T-helper 2 cell (primary cell): Measurements from ENCODE around the gene CDH23.

Experiments used
- DNase-seq, 5 experiments: peaks; one replicate each; pipeline versions ENCODE4 v3.0.0 to v3.0.0-alpha.2; 2012 to 2022

CDH23 gene

DNA sequence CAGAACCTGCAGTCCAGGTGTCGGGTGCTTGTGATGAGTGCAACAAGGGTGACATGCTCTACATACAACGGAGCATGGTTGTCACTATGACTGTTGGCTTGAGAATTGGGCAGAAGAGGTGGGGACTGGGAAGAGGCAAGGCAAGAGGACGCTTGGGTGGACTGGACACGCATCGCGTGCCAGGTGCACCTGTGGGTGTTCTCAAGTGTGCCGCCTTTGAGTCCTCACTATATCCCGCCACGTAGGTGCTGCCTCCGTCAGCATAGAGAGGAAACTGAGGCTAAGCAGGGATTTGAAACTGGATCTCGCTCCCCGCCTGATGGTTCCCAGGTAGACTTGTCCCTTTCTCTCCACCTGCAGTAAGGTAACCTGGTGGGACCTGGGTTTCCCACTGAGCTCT lies 27.2 kb downstream of the CDH23 start:
- no peak for DNase-seq

DNA sequence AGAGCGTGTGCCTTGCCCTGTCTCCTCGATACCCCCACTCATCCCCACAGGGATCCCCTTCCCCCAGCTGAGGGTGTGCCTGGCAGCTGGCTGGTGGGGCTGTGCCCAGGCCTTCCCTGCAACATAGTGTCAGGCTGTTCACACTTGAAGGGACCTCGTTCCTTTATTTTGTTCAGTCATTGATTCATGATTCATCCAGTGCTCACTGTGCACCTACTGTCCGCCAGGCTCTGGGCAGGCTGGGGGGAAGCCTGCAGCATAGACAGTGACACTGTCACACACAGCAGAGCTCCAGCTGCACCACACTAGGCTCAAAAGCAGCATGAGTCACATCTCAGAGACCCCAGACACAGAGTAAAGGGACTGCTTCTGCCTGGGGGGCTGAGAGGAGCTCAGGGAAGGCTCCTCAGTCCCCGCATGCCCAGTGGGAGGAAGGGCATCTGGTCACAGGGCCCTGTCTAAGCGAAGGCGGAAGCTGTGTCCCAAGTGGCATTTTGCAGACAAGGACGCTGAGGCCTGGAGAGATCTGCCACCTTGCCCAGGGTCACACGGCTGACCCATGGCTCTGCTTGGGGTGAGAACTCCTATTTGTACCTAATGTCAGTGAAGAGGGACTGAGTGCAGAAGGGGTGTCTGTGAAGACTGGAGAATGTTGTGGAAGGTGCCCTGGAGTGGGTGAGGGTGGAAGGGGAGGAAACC lies 27.9 kb downstream of the CDH23 start:
- DNase-seq, result no peak

DNA sequence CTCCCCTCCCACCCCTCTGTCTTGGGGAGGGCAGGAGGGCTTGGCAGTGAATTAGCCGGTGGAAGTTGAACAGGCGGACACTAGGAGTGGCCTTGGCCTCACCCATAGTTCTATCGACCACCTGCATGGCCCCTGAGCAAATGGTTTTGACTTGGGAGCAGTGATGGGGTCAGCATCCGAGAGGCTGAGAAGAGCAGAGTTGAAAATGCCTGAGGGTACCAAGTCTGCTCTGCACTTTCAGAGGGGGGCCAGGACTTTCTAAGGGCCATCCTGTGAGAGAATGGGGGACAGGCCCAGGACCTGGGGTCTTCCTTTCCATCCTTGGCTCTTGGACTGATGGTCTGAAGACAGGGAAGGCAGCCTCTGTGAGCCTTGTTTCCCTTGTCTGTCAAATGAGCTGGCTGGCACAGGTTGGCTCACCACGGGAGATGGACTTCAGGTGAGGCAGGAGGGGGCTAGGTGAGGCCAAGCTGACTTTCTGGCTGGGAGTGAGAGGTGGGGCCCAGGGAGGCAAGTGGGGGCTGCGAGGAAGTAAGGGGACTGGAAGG lies 29.4 kb downstream of the CDH23 start:
- DNase-seq, result no peak

DNA sequence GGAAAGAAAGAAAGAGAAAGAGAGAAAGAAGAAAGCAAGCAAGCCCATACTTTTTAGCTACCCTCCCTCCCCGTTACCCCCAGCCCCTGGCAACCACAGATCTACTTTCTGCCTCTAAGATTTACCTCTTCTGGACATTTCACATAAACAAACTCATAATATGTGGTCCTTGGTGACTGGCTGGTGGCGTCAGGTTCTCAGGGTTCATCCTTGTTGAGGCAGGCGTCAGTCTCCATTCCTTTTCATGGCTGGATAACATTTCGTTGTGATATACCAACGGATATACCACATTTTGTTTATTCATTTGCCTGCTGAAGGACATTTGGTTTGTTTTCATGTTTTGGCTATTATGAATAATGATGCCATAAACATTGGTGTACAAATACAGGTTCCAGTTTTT lies 30.5 kb downstream of the CDH23 start:
- no peak for DNase-seq

DNA sequence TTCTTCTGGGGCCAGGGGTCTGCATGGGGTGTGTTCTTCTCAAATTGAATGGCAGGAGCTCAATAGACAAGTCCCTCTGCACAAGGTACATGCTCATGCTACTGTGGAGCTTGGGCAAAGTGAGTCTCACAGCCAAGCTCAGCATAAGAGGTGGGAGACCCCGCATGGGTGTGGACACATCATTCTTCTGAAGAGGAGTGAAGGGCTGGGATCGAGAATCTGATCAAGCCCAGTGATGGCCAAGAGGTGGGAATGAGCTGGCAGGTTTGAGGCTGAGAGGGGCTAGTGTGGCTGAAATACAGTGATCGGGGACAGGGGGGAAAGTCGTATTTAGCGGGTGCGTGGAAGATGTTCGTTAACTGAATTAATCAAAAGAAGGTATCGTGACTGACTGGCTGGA lies 32.6 kb downstream of the CDH23 start:
- no peak for DNase-seq

DNA sequence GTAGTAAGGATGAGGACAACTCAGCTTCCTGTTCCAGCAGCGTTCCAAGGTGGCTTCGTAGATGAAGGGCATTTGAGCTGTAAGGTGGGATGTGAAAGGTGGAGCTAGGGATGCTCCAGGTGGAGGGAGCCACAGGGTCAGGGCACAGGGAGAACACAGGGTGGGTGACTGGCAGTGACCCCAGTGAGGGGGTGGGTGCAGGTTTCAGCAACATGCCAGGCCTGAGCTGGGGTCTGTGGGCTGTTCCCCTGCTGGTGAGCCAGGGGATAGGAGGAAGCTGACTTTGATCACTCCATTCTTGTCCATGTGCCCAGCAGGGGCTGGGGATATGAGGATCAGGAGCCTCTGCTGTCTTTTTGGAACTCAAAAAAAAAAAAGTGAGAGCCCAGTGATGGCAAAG lies 33.2 kb downstream of the CDH23 start:
- DNase-seq, result no peak

DNA sequence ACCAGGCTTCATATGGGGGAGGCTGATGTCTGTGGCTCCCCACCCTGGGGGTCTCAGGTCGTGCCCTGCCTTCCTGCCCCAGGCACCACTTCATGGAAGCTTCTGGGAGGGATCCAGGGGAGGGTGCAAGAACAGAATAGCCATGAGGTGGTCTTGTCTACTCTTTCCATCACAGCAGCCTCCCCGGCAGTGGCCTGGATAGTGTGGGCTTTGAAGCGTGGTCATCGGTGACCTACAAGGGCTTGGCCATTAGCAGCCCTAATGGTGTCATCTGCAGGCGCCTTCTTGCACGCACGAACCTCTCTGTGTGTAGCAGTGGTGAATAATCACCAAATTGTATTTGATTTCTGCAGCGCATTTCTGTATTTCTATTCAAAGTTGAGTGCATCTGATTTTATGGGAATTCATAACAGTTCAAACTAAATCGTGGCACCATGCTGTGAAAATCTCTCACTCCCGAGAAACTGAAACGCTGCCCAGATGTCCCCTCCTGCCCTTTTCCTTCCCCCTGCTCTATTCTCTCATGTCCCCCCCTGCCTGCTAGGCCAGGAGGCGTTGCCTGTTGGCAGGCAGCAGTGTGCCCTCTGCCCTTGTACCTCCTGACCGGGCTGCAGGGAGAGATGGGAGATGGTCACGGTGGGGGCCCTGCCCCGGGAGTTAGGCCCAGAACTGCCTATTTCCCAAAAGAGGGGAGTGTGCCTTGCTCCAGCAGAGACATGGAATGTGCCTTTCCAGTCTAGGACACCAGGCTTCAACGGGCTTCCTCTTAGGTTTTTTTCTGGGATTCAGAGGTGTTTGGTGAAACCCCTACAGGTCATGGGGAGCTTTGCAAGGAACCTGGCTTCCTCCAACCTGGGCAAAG lies 34.8 kb downstream of the CDH23 start:
- DNase-seq, result no peak

DNA sequence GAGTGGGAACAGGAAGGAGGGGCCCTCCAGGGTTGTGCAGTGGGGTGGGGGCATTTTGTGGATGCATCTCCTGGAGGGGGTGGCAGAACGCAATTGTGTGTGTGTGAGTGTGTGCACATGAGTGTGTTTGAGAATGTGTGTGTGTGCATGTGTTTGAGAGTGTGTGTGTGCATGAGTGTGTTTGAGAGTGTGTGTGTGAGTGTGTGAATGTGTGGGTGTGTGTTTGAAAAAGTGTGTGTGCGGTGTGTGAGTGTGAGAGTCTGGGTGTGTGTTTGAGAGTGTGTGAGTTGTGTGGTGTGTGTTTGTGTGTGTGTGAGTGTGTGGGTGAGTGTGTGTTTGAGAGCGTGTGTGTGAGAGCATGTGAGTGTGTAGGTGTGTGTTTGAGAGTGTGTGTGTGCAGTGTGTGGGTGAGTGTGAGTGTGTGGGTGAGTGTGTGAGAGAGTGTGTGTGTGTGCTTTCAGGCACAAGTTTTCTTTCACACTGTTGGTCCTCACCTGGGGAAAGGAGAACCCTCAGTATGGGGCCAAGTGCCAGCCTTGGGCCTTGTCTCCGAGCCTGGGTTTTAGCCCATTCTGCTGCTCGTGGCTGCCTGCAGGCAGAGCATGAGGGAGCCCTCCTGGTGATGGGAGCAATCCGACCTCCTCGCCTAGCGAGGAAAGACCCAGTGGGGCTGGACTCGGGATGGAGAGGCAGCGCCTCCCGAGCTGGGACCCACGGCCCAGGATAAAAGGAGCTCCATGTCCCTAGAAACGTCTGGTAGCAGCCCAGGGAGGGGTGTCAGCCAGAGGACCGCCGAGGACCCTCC lies 35.6 kb downstream of the CDH23 start:
- no peak for DNase-seq

DNA sequence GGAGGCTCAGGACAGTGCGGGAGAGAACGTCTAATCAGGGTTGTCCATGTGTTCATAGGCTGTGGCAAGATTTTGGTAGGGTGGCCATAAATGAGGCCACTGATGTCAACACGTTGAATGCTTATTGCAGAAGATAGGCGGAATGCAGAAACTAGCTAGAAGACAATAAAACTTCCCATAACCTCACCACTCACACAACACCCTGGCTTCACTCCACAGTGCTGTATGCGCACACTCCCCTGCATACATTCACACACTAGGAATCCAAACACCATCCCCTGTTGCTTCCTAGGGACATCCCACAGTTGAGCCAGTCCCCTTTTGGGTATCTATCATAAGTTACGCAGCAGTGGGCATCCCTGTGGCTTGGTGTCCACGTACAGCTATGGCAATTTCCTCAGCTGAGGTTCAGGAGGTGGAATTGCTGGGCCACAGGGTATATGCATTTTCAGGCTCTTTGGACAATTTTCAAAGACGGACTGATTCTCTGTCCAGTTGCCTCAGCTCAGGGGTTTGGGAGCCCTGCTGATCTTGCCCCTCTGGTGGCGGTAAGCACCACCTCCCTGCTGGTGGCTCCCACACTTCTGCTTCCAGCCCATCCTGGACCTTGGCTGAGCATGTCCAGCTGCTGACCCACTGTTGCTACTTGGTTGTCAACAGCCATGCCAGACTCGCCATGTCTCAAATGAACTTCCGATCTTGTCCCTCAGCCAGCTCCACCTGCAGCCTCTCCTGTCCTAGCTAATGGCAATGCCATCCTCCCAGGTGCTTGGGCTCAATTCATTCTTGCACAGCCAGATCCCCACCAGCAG lies 36.4 kb downstream of the CDH23 start:
- no peak for DNase-seq

DNA sequence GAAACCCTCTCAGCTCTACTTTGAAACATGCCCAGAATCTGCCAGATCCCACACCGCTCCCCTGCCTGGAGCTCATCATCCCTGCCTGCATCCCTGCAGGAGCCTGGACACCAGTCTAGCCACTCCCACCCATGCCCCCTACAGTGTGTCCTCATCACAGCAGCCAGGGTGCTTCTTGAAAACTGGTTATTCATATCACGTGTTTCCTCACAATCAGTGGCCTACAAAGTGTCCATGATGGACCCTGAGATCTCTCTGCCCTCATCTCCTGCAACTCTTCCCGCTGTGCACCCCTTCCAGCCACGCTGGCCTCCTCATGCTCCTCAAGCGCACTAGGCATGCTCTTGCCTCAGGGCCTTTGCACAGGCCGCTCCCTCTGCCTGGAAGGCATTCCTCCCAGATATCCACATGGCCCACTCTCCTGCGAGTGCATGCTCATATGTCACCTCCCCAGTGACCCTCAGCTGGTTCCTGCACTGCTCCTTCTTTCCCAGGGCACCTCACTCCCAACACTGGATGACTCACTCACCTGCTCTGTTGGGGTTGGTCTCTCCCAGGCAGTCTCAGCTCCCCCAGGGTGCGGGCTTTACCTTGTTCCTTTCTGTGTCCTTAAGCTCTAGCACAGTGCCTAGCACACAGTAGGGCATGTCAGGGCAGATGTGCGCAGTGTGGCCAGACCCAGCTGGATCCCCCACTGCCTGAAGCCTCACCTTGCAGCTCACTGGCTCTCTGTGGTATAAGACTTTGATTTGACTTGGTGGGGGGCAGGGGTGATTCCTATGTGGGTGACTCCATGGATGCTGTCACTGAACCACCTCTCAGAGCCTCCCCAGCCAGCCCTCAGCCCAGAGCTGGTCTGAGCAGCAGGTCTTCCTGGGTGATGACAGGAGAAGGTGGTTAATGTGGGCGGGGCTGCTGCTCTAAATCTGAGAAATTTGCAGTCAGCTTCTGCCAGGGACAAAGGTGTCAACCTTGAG lies 37.3 kb downstream of the CDH23 start:
- DNase-seq, result peak in 1 of 5 experiments; percentile 59

DNA sequence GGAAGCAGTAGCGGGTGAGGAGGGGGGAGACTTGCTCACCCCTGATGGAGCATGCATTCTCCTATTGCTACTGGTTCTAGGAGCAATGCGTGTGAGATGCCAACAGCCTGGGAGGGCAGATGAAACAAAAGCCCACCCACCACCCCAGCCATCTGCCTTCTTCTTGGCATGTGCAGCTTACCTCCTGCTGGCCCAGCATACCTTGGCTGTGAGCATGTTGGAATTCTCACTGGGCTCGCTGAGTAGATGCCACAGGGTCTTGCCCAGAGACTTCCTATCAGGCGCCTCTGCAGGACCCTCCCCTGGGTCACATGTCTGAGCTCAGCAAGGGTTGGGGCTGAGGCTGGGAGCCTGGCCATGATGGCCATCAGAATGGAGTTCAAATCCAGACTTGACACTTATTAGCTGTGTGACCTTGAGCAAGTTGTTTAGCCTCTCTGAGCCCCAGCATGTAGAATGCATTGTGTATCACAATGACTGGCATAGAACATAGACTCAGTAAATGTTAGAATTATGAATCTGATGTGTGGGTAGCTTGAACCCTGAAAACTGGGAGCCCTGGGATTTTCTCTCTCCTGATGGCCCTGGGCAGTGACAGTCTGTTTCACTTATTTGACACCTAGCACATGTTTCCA lies 38.2 kb downstream of the CDH23 start:
- no peak for DNase-seq

DNA sequence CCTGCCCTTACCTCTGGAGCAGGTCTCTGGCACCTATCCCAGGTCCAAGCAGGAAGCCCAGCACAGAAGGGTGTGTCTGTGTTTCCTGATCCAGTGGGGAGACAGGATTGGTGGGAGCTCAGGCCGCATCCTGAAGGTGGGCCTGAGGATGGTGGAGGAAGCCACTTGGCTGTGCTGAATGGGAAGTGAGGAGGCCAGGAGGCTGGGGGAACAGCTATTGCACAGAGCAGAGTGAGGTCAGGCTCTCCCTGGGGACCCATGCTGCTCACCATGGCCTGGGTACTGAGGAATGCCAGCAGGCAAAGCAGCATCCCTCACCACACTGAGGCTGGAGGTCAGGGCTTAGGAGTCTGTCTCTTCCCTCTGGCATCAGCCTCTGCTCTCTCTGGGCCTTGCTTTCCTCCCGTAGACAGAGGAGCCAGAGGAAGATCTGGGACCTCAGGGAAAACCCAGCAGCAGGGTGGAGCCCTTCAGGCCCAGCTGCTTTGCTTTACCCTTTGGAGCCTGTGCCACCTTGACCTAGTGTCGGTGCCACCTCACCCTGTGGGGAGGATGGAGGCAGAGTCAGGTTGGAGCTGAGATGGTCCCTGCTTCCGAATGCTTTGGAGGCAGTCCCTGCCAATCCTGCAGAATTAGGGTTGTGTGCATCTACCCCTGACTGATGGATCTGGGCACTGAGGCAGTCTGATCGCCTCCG lies 39.0 kb downstream of the CDH23 start:
- DNase-seq, result no peak

DNA sequence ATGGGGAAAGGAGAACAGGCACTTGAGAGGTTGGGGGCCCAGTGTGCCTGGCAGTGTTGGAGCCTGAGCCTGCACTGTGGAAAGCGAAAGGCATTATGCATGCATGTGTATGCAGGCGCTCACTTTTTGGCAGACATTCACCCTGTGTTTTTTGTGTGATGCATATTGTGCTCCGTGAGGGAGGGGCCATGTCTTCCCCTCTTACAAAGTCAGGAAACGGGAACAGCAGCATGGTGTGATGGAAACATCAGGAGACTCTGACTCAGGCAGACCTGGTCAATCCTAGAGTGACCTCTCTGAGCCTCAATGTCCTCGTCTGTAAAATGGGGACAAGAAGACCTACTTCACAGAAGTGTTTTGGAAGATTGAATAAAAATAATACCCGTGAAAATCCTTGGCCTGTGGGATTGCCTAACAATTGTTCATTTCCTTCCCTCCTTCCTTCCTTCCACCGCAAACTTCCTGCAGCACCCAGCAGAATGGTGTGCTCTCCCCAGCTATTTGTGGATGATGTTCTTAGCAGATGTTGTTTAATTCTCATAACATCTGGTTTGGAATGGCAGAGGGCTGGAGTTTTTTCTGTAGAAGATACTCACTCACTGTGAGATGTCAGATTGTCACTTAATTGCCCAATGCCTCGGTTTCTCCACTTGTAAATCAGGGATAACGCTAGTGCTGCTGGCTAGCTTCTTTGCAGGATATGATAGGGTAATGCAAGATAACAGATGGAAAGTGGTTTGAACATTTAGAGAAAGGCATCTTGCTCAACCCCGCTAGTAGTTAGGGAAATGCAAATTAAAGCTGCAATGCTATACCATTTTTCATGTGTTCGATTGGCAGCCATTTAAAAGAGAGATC lies 39.8 kb downstream of the CDH23 start:
- DNase-seq, result no peak

DNA sequence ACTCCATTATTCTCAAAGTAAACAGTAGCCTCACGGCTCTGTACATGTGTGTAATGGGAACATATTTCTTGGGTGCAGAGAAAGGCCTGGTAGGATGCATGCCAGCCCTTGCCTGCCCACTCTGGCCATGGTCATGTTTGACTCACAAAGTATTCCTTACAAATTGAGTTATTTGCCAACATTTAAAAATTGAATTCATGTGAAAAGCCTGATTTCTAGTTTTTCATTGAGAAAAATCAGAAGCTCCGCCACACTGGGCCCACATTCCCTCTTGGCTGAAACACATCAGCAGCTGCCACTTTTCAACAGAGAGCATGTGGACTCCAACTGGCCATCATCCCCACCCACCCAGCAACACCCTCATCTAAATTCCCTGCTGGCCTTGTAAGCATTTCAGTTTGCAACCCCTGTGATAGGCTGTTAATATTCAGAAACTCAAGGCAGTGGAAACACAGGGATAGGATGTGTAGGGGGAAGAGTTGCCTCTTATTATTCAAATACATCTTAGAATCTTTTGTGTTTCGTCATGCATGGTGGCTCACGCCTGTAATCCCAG lies 40.9 kb downstream of the CDH23 start:
- DNase-seq, result no peak

DNA sequence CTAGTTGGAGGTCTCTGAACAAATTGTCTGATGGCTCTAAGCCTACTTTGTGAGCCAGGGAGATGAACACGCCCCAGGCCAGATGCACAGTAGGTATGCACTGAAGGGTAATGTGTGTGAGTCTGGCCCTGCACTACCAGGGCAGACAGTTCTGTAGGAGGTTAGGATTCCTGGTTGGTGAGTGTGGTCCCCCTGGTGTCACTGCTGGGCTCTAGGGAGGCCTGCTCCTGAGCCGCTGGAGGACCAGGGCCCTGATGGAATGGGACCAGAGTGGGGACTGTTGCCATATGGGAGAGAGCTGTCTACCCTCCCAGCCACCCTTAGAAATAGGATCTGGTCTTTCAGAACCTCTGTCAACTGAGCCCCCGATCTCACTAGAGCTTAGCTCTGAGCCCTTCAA lies 42.0 kb downstream of the CDH23 start:
- DNase-seq, result no peak

DNA sequence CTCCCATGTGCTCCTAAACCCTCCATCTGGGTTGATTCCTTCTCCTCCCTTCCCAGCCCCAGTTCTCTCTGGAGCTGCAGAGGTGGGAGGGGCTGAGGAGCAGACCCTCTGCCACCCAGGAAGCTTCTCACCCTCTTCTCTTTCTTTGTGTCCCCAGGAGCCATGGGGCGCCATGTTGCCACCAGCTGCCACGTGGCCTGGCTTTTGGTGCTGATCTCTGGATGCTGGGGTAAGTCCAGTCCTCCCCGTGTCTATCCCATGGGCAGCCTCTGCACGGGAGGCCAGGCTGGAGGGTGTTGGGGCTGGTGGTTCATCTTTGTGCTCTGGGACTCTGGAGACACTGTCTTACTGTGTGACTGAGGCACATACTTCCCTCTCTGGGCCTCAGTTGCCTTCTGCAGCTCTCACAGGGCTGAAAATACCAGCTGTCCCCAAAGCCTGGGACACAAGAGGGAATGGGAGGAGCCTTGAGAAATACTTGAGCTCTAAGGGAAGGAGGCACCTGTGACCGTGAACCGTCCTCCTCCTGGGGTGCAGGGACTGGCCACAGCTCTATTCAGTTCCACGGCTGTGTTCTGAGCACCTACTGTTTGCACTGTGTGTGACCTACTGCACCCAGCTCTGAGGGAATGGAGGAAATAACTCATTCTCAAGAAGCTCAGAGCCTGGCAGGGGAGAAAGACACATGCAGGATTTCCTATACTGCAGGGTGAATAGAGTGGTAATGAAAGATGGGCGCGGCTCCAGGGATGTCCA lies 43.1 kb downstream of the CDH23 start:
- no peak for DNase-seq

DNA sequence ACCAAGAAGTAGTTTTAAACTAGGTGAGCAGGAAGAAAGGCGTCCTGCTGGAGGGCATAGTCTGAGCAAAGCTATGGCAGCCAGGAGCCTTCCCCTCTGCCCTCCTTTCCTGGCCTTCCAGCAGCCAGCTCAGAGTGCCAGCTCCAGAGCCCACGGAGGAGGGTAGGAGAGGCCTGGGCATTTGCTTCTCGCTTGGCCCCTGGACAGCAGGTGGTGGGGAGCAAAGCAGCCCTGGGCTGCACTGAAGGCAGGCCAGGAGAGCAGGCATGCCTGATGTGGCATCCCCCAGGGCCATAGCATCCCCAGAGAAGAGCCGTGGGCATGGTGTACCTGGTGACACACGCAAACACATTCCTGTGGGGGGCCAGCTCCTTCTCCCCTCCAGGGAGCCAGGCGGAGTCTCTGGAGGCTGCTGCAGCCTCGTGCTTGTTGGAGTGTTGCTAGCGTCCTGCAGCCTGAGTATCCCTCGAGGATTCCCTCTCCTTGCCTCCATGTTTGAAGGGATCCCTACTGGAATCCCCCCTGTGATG lies 43.9 kb downstream of the CDH23 start:
- no peak for DNase-seq
